NCI-H1105 treated with DMSO at 0.1 percent for 48 hours (cell line): ENCODE measurements around the gene AHCTF1.
"Not testable (repeated sequence)": the region's sequence is repeated elsewhere in the genome, so short reads cannot be mapped to it uniquely, and the experiment has no call there.

Experiments used
- DNase-seq: peaks from one replicate; lab custom pipeline; 2025; lab: John Stamatoyannopoulos, UW

Gene AHCTF1

GRCh38 chr1:246838118-246838456 is 93.7 kb downstream of the AHCTF1 start:
- no peak for DNase-seq

- DNase-seq: no peak
Measured at GRCh38 chr1:246837418-246838117, 94.2 kb downstream of the AHCTF1 start.

- peak; percentile 3 for DNase-seq
Measured at GRCh38 chr1:246836209-246836966, 95.4 kb downstream of the AHCTF1 start.

- no peak for DNase-seq
Measured at GRCh38 chr1:246831543-246831942, 100.2 kb downstream of the AHCTF1 start.

- DNase-seq: no peak
Measured at GRCh38 chr1:246828818-246829217, 102.9 kb downstream of the AHCTF1 start.

GRCh38 chr1:246827396-246827795 is 104.4 kb downstream of the AHCTF1 start:
- DNase-seq: no peak

- DNase-seq: no peak
Measured at GRCh38 chr1:246825557-246826175, 106.1 kb downstream of the AHCTF1 start.

GRCh38 chr1:246824541-246824940 is 107.2 kb downstream of the AHCTF1 start:
- no peak for DNase-seq

- DNase-seq: not testable (repeated sequence)
Measured at GRCh38 chr1:246822154-246822553, 109.6 kb downstream of the AHCTF1 start.

- DNase-seq: no peak
Measured at GRCh38 chr1:246820666-246821065, 111.1 kb downstream of the AHCTF1 start.

GRCh38 chr1:246817778-246818177 is 114.0 kb downstream of the AHCTF1 start:
- not testable (repeated sequence) for DNase-seq

- DNase-seq: no peak
Measured at GRCh38 chr1:246815693-246816270, 116.0 kb downstream of the AHCTF1 start.

- DNase-seq: no peak
Measured at GRCh38 chr1:246814890-246815289, 116.9 kb downstream of the AHCTF1 start.

GRCh38 chr1:246813325-246813724 is 118.4 kb downstream of the AHCTF1 start:
- not testable (repeated sequence) for DNase-seq

GRCh38 chr1:246811985-246812384 is 119.8 kb downstream of the AHCTF1 start:
- no peak for DNase-seq

GRCh38 chr1:246809473-246809872 is 122.3 kb downstream of the AHCTF1 start:
- no peak for DNase-seq

- DNase-seq: no peak
Measured at GRCh38 chr1:246805135-246805716, 126.5 kb downstream of the AHCTF1 start.

GRCh38 chr1:246803883-246804282 is 127.9 kb downstream of the AHCTF1 start:
- DNase-seq: no peak

- no peak for DNase-seq
Measured at GRCh38 chr1:246803373-246803772, 128.4 kb downstream of the AHCTF1 start.

- DNase-seq: no peak
Measured at GRCh38 chr1:246801241-246802020, 130.3 kb downstream of the AHCTF1 start.

- DNase-seq: no peak
Measured at GRCh38 chr1:246800756-246801155, 131.0 kb downstream of the AHCTF1 start.

GRCh38 chr1:246800356-246800755 is 131.4 kb downstream of the AHCTF1 start:
- no peak for DNase-seq
